Transverse colon (tissue), 4 donors: ENCODE data around the gene STARD10. TPM values are rescaled to one million over a fixed set of nuclear protein-coding genes. Genes with fewer than 3 reads are reported as not detected.
"Not testable (repeated sequence)": the region's sequence is repeated elsewhere in the genome, so short reads cannot be mapped to it uniquely, and the experiment has no call there.

ENCODE experiments used
- DNase-seq: peaks from one replicate; pipeline ENCODE4 v3.0.0-alpha.2; 2019
- H3K27ac ChIP-seq, 4 donors: fragments of 200-600 bp; sonication (generic); 2 replicates each; pipeline ENCODE4 v1.5.1; 2016 to 2018; ENCODE audit warnings: inconsistent platforms in 4 of 4
- H3K27me3 ChIP-seq: fragments of 200-600 bp; sonication (generic); 2 replicates; pipeline ENCODE4 v1.5.1; 2017; ENCODE audit warnings: inconsistent platforms
- H3K36me3 ChIP-seq, 4 donors: fragments of 200-600 bp; sonication (generic); 2 replicates each; pipeline ENCODE4 v1.5.1; 2017 to 2019; ENCODE audit warnings: inconsistent platforms in 4 of 4
- H3K4me1 ChIP-seq, 4 donors: fragments of 200-600 bp; sonication (generic); 2 replicates each; pipeline ENCODE4 v1.5.1; 2017 to 2020; ENCODE audit warnings: inconsistent platforms in 4 of 4
- H3K4me3 ChIP-seq, 4 donors: fragments of 200-600 bp; sonication (generic); 1 replicate in 1 of 4; 2 replicates in 3 of 4; pipeline versions ENCODE4 v1.5.1 to v1.6.1; 2017 to 2019; ENCODE audit warnings: inconsistent platforms in 4 of 4
- H3K9me3 ChIP-seq, 2 donors: fragments of 200-600 bp; sonication (generic); 2 replicates each; pipeline ENCODE4 v1.5.1; 2017 to 2019; ENCODE audit warnings: inconsistent platforms in 2 of 2
- CTCF ChIP-seq, 5 experiments: fragments of 200-600 bp in 3 of 5; fragments of 450-650 bp in 2 of 5; sonication (generic) in 3 of 5; IDR thresholded peaks; 1 replicate in 2 of 5; 2 replicates in 3 of 5; pipeline ENCODE4 v1.5.1; 2016 to 2017; ENCODE audit warnings: antibody characterized with exemption in 5 of 5, inconsistent platforms in 3 of 5, mild to moderate bottlenecking in 2 of 5, moderate library complexity in 1 of 5
- EP300 ChIP-seq: sonication (generic); formaldehyde crosslinking; IDR thresholded peaks from one replicate; pipeline ENCODE4 v1.6.1; 2017; ENCODE audit warnings: antibody characterized with exemption, low read depth
- POLR2A ChIP-seq: fragments of 450-650 bp; IDR thresholded peaks from one replicate; pipeline ENCODE4 v1.6.1; 2016; ENCODE audit warnings: antibody characterized with exemption, mild to moderate bottlenecking, moderate library complexity
- POLR2AphosphoS5 ChIP-seq, 3 donors: sonication (generic); formaldehyde crosslinking; IDR thresholded peaks; one replicate each; pipeline ENCODE4 v1.6.1; 2016; ENCODE audit warnings: antibody characterized with exemption in 3 of 3
- WGBS, 2 donors: methylation state at CpG; one replicate each; pipeline ENCODE4 v1.1.5; 2018; ENCODE audit warnings: low coverage in 1 of 2; 5-methylcytosine and 5-hydroxymethylcytosine counted together
- in situ Hi-C, 4 donors: fragments of 200-750 bp; cut with MboI; loops; one replicate each; pipeline versions ENCODE4 v1.15.0 to v1.15.1; 2017; ENCODE audit warnings: low sequenced_read_pairs in 3 of 4, low pct_ligation_motif_present in 1 of 4, low pct_unique_long_range_greater_than_20kb in 1 of 4
- intact Hi-C: fragments of 100-400 bp; cut with DNase I; formaldehyde crosslinking; loops from one replicate; pipeline ENCODE4 v1.15.1; 2023; ENCODE audit warnings: low total_unique reads
- total RNA-seq, 4 donors: library from RNA; depleted of rRNA; stranded (reverse); fragments of >200 nt; gene quantifications; one replicate each; pipeline ENCODE4 v1.1.0, GENCODE V29; 2016

The STARD10 gene
- total RNA-seq, 4 donors from 2014 or later: 82.7 to 714 (median 225) TPM

DNA sequence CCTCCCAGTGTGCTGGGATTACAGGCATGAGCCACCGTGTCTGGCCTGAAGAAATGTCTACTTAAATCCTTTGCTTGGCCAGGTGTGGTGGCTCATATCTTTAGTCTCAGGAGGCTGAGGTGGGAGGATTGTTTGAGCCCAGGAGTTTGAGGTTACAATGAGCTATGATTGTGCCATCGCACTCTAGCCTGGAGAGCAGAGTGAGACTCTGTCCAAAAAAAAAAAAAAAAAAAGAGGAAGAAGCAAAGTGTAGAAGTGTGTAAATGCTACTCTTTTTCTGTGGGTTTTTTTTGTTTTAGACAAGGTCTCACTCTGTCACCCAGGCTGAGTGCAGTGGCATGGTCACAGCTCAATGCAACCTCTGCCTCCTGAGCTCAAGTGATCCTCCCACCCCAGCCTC lies 13.9 kb upstream of the STARD10 start:
- TF ChIP-seq EP300 (no peak), POLR2A (no peak), POLR2AphosphoS5 (IDR thresholded peaks at IDR 0.05) (no peak), CTCF (IDR thresholded peaks at IDR 0.05) (no peak)
- in situ Hi-C loops (no loop called here), intact Hi-C loops (no loop called here)

DNA sequence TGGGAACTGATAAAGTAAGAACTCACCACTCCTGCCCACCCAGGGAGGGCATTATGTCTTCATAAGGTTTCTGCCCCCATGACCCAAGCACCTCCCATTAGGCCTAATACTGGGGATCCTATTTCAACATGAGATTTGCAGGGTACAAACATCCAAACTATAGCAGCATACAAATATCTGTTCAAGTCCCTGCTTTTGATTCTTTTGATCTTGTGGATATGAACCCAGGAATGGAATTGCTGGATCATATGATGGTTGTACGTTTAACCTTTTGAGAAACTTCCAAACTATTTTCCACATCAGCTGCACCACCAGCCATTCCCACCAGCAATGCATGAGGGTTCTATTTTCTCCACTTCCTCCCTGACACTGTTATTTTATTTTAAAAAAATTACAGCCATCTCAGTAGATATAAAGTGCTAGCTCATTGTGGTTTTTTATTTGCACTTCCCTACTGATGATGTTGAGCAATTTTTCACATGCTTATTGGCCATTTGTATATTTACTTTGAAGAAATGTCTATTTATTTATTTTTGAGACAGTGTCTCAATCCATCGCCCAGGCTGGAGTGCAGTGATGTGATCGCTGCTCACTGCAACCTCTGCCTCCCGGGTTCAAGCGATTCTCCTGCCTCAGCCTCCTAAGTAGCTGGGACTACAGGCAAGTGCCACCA lies 13.3 kb upstream of the STARD10 start:
- Histone ChIP-seq H3K4me3 (no peak overlapping the region), H3K4me1 (peaks cover 0 to 5% (median 0%) of the 10 kb centered on the region in 4 donors), H3K9me3 (no peaks in the 10 kb centered on the region), H3K27me3 (no peaks in the 10 kb centered on the region), H3K27ac (peak overlapping the region; percentile 26 to 56 (median 28)), H3K36me3 (no peaks in the 10 kb centered on the region)
- intact Hi-C loops: no loop called here
- in situ Hi-C loops: no loop called here
- 74 to 86% methylated on average over 5 of the region's 5 CpGs for WGBS, 2 donors
- TF ChIP-seq CTCF (IDR thresholded peaks at IDR 0.05) (no peak), POLR2AphosphoS5 (IDR thresholded peaks at IDR 0.05) (no peak), POLR2A (no peak), EP300 (no peak)
- DNase-seq: no peak

More for the DNA sequence above, 13.9 kb upstream of the STARD10 start:
- Histone ChIP-seq H3K4me3 (no peak overlapping the region), H3K4me1 (peaks cover 5 to 11% (median 5%) of the 10 kb centered on the region in 4 donors), H3K36me3 (no peaks in the 10 kb centered on the region), H3K27me3 (no peaks in the 10 kb centered on the region), H3K9me3 (no peaks in the 10 kb centered on the region), H3K27ac (peak overlapping the region; percentile 26 to 56 (median 28))
- 75 to 85% methylated on average over 1 to 2 of the region's 2 CpGs for WGBS, 2 donors
- no peak for DNase-seq

- intact Hi-C loops, H3K4me3 ChIP-seq, H3K9me3 ChIP-seq, H3K27me3 ChIP-seq, in situ Hi-C loops, H3K36me3 ChIP-seq, DNase-seq, H3K4me1 ChIP-seq: not testable (repeated sequence)
- peak overlapping the region; percentile 5 to 56 (median 13) for H3K27ac ChIP-seq
- 88% methylated on average over 1 of the region's 1 CpG; no CpG with 5 or more reads in 1 of the 2 donors for WGBS, 2 donors
Measured at GRCh38 chr11:72806378-72806777, 12.5 kb upstream of the STARD10 start.

GRCh38 chr11:72805216-72805615 lies 11.4 kb upstream of the STARD10 start:
- no peak for DNase-seq
- in situ Hi-C loops (no loop called here), intact Hi-C loops (no loop called here)
- TF ChIP-seq POLR2A: no peak
- TF ChIP-seq CTCF (IDR thresholded peaks at IDR 0.05): no peak
- TF ChIP-seq EP300: no peak
- no peaks in the 10 kb centered on the region for H3K9me3 ChIP-seq
- H3K4me3 ChIP-seq: no peak overlapping the region
- H3K4me1 ChIP-seq: no peaks in the 10 kb centered on the region
- no peak overlapping the region for H3K27ac ChIP-seq
- no peaks in the 10 kb centered on the region for H3K36me3 ChIP-seq
- no peaks in the 10 kb centered on the region for H3K27me3 ChIP-seq
- WGBS, 2 donors: 71 to 79% methylated on average over 6 of the region's 6 CpGs

DNA sequence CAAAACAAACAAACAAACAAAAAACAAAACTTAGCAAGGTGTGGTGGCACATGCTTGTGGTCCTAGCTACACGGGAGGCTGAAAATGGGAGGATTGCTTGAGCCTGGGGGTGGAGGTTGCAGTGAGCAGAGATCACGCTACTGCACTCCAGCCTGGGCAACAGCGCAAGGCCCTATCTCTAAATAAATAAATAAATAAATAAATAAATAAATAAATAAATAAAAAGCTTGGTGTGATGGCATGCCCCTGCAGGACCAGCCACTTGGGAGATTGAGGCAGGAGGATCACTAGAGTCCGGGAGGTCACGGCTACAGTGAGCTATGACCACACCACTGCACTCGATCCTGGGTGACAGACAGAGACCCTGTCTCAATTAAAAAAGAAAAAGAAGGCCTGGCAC lies 9.0 kb upstream of the STARD10 start:
- no peaks in the 10 kb centered on the region for H3K27me3 ChIP-seq
- no peak overlapping the region for H3K27ac ChIP-seq
- H3K9me3 ChIP-seq: no peaks in the 10 kb centered on the region
- no peak overlapping the region for H3K4me3 ChIP-seq
- TF ChIP-seq EP300 (no peak), POLR2A (no peak), POLR2AphosphoS5 (IDR thresholded peaks at IDR 0.05) (no peak), CTCF (IDR thresholded peaks at IDR 0.05) (no peak)
- no peaks in the 10 kb centered on the region for H3K4me1 ChIP-seq
- no peaks in the 10 kb centered on the region for H3K36me3 ChIP-seq
- intact Hi-C loops: no loop called here
- in situ Hi-C loops: no loop called here
- DNase-seq: no peak
- WGBS, 2 donors: 78 to 100% methylated on average over 5 to 6 of the region's 6 CpGs
